Measurements from ENCODE around the gene RAB3B.
"Not testable (repeated sequence)": the region's sequence is repeated elsewhere in the genome, so short reads cannot be mapped to it uniquely, and the experiment has no call there.

RAB3B gene

GRCh38 chr1:51990478-51990965, at the start of gene RAB3B:
Gene RAB3B (minus strand): TSS chr1:51990700. CDS start chr1:51977117, 13,583 bp downstream.
- Mint-ChIP-seq H3K27ac (no peak within 1 kb of the TSS), H3K4me3 (peak within 1 kb of the TSS; percentile 78), H3K4me1 (ENCODE audit: low read depth) (peaks cover 8% of the 10 kb centered on the region), H3K27me3 (peaks cover 46% of the 10 kb centered on the region), H3K36me3 (ENCODE audit: low read depth) (no peaks in the 10 kb centered on the region), H3K9me3 (no peaks in the 10 kb centered on the region)

- Mint-ChIP-seq H3K27me3 (no peaks in the 10 kb centered on the region), H3K9me3 (no peaks in the 10 kb centered on the region), H3K4me1 (ENCODE audit: low read depth) (peaks cover 6% of the 10 kb centered on the region), H3K27ac (no peak overlapping the region), H3K4me3 (no peak overlapping the region), H3K36me3 (ENCODE audit: low read depth) (peaks cover 34% of the 10 kb centered on the region)
Observed at GRCh38 chr1:52037909-52038308, 47.4 kb upstream of the RAB3B start.

GRCh38 chr1:52037402-52037814, 46.9 kb upstream of the RAB3B start:
- Mint-ChIP-seq H3K9me3 (no peaks in the 10 kb centered on the region), H3K27ac (no peak overlapping the region), H3K36me3 (ENCODE audit: low read depth) (peaks cover 38% of the 10 kb centered on the region), H3K4me3 (no peak overlapping the region), H3K27me3 (no peaks in the 10 kb centered on the region), H3K4me1 (ENCODE audit: low read depth) (peaks cover 6% of the 10 kb centered on the region)

GRCh38 chr1:52034050-52034384, 43.5 kb upstream of the RAB3B start:
- Mint-ChIP-seq H3K27me3 (no peaks in the 10 kb centered on the region), H3K4me3 (peak overlapping the region; percentile 92), H3K27ac (peak overlapping the region; percentile 92), H3K36me3 (ENCODE audit: low read depth) (peaks cover 43% of the 10 kb centered on the region), H3K9me3 (no peaks in the 10 kb centered on the region), H3K4me1 (ENCODE audit: low read depth) (peaks cover 28% of the 10 kb centered on the region)

- Mint-ChIP-seq H3K36me3 (ENCODE audit: low read depth) (peaks cover 37% of the 10 kb centered on the region), H3K27me3 (no peaks in the 10 kb centered on the region), H3K9me3 (no peaks in the 10 kb centered on the region), H3K27ac (peak within 1 kb of the TSS; percentile 92), H3K4me1 (ENCODE audit: low read depth) (peaks cover 28% of the 10 kb centered on the region), H3K4me3 (peak within 1 kb of the TSS; percentile 92)
Observed at GRCh38 chr1:52033190-52034049, 42.9 kb upstream of the RAB3B start, which contains the start of gene KTI12. Gene KTI12 (minus strand): TSS chr1:52033810. CDS start chr1:52033761, 49 bp downstream.

GRCh38 chr1:52032785-52033131, 42.3 kb upstream of the RAB3B start:
- peaks cover 28% of the 10 kb centered on the region for H3K4me1 Mint-ChIP-seq (ENCODE audit: low read depth)
- H3K27ac Mint-ChIP-seq, result peak overlapping the region; percentile 92
- H3K4me3 Mint-ChIP-seq, result peak overlapping the region; percentile 92
- H3K9me3 Mint-ChIP-seq, result no peaks in the 10 kb centered on the region
- peaks cover 35% of the 10 kb centered on the region for H3K36me3 Mint-ChIP-seq (ENCODE audit: low read depth)
- H3K27me3 Mint-ChIP-seq, result no peaks in the 10 kb centered on the region

GRCh38 chr1:52032124-52032784, 41.8 kb upstream of the RAB3B start:
- H3K4me3 Mint-ChIP-seq, result peak overlapping the region; percentile 92
- H3K9me3 Mint-ChIP-seq, result no peaks in the 10 kb centered on the region
- peaks cover 33% of the 10 kb centered on the region for H3K36me3 Mint-ChIP-seq (ENCODE audit: low read depth)

GRCh38 chr1:52028839-52029238, 38.3 kb upstream of the RAB3B start:
- peaks cover 52% of the 10 kb centered on the region for H3K36me3 Mint-ChIP-seq (ENCODE audit: low read depth)
- H3K27me3 Mint-ChIP-seq, result not testable (repeated sequence)

More at GRCh38 chr1:52032124-52032784, 41.8 kb upstream of the RAB3B start:
- Mint-ChIP-seq H3K27ac (peak overlapping the region; percentile 92), H3K4me1 (ENCODE audit: low read depth) (peaks cover 28% of the 10 kb centered on the region), H3K27me3 (no peaks in the 10 kb centered on the region)

GRCh38 chr1:52028328-52028727, 37.8 kb upstream of the RAB3B start:
- Mint-ChIP-seq H3K36me3 (ENCODE audit: low read depth) (peaks cover 57% of the 10 kb centered on the region), H3K4me1 (ENCODE audit: low read depth) (peaks cover 22% of the 10 kb centered on the region), H3K4me3 (no peak overlapping the region)

More at GRCh38 chr1:52028839-52029238, 38.3 kb upstream of the RAB3B start:
- H3K4me1 Mint-ChIP-seq (ENCODE audit: low read depth), result peaks cover 24% of the 10 kb centered on the region
- H3K27ac Mint-ChIP-seq, H3K9me3 Mint-ChIP-seq, H3K4me3 Mint-ChIP-seq: not testable (repeated sequence)

GRCh38 chr1:52026278-52026677, 35.8 kb upstream of the RAB3B start:
- no peak overlapping the region for H3K4me3 Mint-ChIP-seq
- no peaks in the 10 kb centered on the region for H3K9me3 Mint-ChIP-seq
- peaks cover 11% of the 10 kb centered on the region for H3K4me1 Mint-ChIP-seq (ENCODE audit: low read depth)
- peaks cover 57% of the 10 kb centered on the region for H3K36me3 Mint-ChIP-seq (ENCODE audit: low read depth)
- H3K27me3 Mint-ChIP-seq, result no peaks in the 10 kb centered on the region
- no peak overlapping the region for H3K27ac Mint-ChIP-seq

More at GRCh38 chr1:52028328-52028727, 37.8 kb upstream of the RAB3B start:
- Mint-ChIP-seq H3K27ac (no peak overlapping the region), H3K27me3 (no peaks in the 10 kb centered on the region), H3K9me3 (no peaks in the 10 kb centered on the region)

- H3K27me3 Mint-ChIP-seq, result no peaks in the 10 kb centered on the region
- no peaks in the 10 kb centered on the region for H3K4me1 Mint-ChIP-seq (ENCODE audit: low read depth)
- no peaks in the 10 kb centered on the region for H3K9me3 Mint-ChIP-seq
- no peak overlapping the region for H3K4me3 Mint-ChIP-seq
- H3K36me3 Mint-ChIP-seq (ENCODE audit: low read depth), result peaks cover 59% of the 10 kb centered on the region
- H3K27ac Mint-ChIP-seq, result no peak overlapping the region
Observed at GRCh38 chr1:52022133-52022532, 31.6 kb upstream of the RAB3B start.

GRCh38 chr1:52008071-52008809, 17.7 kb upstream of the RAB3B start:
- no peaks in the 10 kb centered on the region for H3K36me3 Mint-ChIP-seq (ENCODE audit: low read depth)
- H3K4me3 Mint-ChIP-seq, result no peak overlapping the region
- H3K9me3 Mint-ChIP-seq, result no peaks in the 10 kb centered on the region
- peaks cover 35% of the 10 kb centered on the region for H3K27me3 Mint-ChIP-seq
- no peaks in the 10 kb centered on the region for H3K4me1 Mint-ChIP-seq (ENCODE audit: low read depth)
- no peak overlapping the region for H3K27ac Mint-ChIP-seq

GRCh38 chr1:52007215-52008002, 16.9 kb upstream of the RAB3B start:
- H3K27ac Mint-ChIP-seq, result no peak overlapping the region
- no peaks in the 10 kb centered on the region for H3K4me1 Mint-ChIP-seq (ENCODE audit: low read depth)
- no peak overlapping the region for H3K4me3 Mint-ChIP-seq
- no peaks in the 10 kb centered on the region for H3K9me3 Mint-ChIP-seq
- peaks cover 38% of the 10 kb centered on the region for H3K27me3 Mint-ChIP-seq
- no peaks in the 10 kb centered on the region for H3K36me3 Mint-ChIP-seq (ENCODE audit: low read depth)

- H3K27me3 Mint-ChIP-seq, result peaks cover 38% of the 10 kb centered on the region
- H3K27ac Mint-ChIP-seq; H3K36me3 Mint-ChIP-seq (ENCODE audit: low read depth); H3K4me1 Mint-ChIP-seq (ENCODE audit: low read depth); H3K9me3 Mint-ChIP-seq; H3K4me3 Mint-ChIP-seq: not testable (repeated sequence)
Observed at GRCh38 chr1:52006081-52006553, 15.6 kb upstream of the RAB3B start.

Measured in stimulated activated naive CD8-positive, alpha-beta T cell treated with anti-CD3 and anti-CD28 coated beads, Interleukin-15, Interleukin-2, amounts not matched to agents 100 ng/mL and 50 ng/mL, for 24 hours (primary cell).